Neutrophil (primary cell): ENCODE results near the gene TMEM17.

Source experiments
- H3K27ac ChIP-seq: fragments of 200-600 bp; sonication (generic); 2 replicates; pipeline ENCODE4 v1.5.1; 2016; ENCODE audit warnings: mild to moderate bottlenecking, moderate library complexity
- H3K27me3 ChIP-seq: fragments of 200-600 bp; sonication (generic); 2 replicates; pipeline ENCODE4 v1.6.0; 2016; ENCODE audit warnings: mild to moderate bottlenecking
- H3K36me3 ChIP-seq: fragments of 200-600 bp; sonication (generic); 2 replicates; pipeline ENCODE4 v1.5.1; 2017
- H3K4me1 ChIP-seq, 2 experiments: fragments of 200-600 bp in 1 of 2; sonication (generic) in 1 of 2; 1 replicate in 1 of 2; 2 replicates in 1 of 2; pipeline versions ENCODE4 v1.5.1 to v1.6.1; 2013 to 2016; ENCODE audit warnings: low read depth in 1 of 2, low read length in 1 of 2, mild to moderate bottlenecking in 1 of 2, moderate library complexity in 1 of 2; ENCODE audit not compliant: control insufficient read depth in 1 of 2, insufficient read depth in 1 of 2
- H3K4me3 ChIP-seq, 2 experiments: fragments of 200-600 bp in 1 of 2; sonication (generic) in 1 of 2; 1 replicate in 1 of 2; 2 replicates in 1 of 2; pipeline ENCODE4 v1.5.1; 2013 to 2016; ENCODE audit warnings: low read depth in 1 of 2, low read length in 1 of 2, mild to moderate bottlenecking in 1 of 2, moderate library complexity in 1 of 2
- H3K9me3 ChIP-seq: fragments of 200-600 bp; sonication (generic); 2 replicates; pipeline ENCODE4 v1.5.1; 2016
- CTCF ChIP-seq: fragments of 200-600 bp; sonication (generic); IDR thresholded peaks from 2 replicates; pipeline ENCODE4 v1.5.1; 2016; ENCODE audit warnings: antibody characterized with exemption

Gene TMEM17

GRCh38 chr2:62505750-62506420, at the start of gene TMEM17:
TSS of gene TMEM17 (minus strand) at chr2:62506195. CDS start at chr2:62506129, 66 bp downstream.
- no peaks in the 10 kb centered on the region for H3K27me3 ChIP-seq
- H3K4me3 ChIP-seq = peak within 1 kb of the TSS; percentile 64 to 69
- no peaks in the 10 kb centered on the region for H3K9me3 ChIP-seq
- H3K27ac ChIP-seq = no peak within 1 kb of the TSS
- no peaks in the 10 kb centered on the region for H3K36me3 ChIP-seq
- TF ChIP-seq CTCF = no peak
- H3K4me1 ChIP-seq = peaks cover 0 to 12% of the 10 kb centered on the region in 2 experiments

- TF ChIP-seq CTCF = no peak
- Histone ChIP-seq H3K4me3 (no peak overlapping the region), H3K36me3 (no peaks in the 10 kb centered on the region), H3K9me3 (no peaks in the 10 kb centered on the region), H3K4me1 (no peaks in the 10 kb centered on the region), H3K27me3 (no peaks in the 10 kb centered on the region), H3K27ac (no peak overlapping the region)
Measured at GRCh38 chr2:62554440-62554839, 48.4 kb upstream of the TMEM17 start.

GRCh38 chr2:62550461-62550860, 44.5 kb upstream of the TMEM17 start:
- Histone ChIP-seq H3K27ac (no peak overlapping the region), H3K27me3 (no peaks in the 10 kb centered on the region), H3K4me1 (no peaks in the 10 kb centered on the region), H3K9me3 (no peaks in the 10 kb centered on the region), H3K4me3 (no peak overlapping the region), H3K36me3 (no peaks in the 10 kb centered on the region)
- no peak for TF ChIP-seq CTCF

GRCh38 chr2:62547854-62548253, 41.9 kb upstream of the TMEM17 start:
- Histone ChIP-seq H3K9me3 (no peaks in the 10 kb centered on the region), H3K4me1 (no peaks in the 10 kb centered on the region), H3K27me3 (no peaks in the 10 kb centered on the region), H3K27ac (no peak overlapping the region), H3K36me3 (no peaks in the 10 kb centered on the region), H3K4me3 (no peak overlapping the region)
- no peak for TF ChIP-seq CTCF

- no peaks in the 10 kb centered on the region for H3K27me3 ChIP-seq
- no peaks in the 10 kb centered on the region for H3K4me1 ChIP-seq
- H3K36me3 ChIP-seq = no peaks in the 10 kb centered on the region
- no peaks in the 10 kb centered on the region for H3K9me3 ChIP-seq
- no peak overlapping the region for H3K4me3 ChIP-seq
- no peak for TF ChIP-seq CTCF
- no peak overlapping the region for H3K27ac ChIP-seq
Measured at GRCh38 chr2:62545261-62545660, 39.3 kb upstream of the TMEM17 start.
